ENCODE results near the gene RASGEF1C. TPM values are rescaled to one million over a fixed set of nuclear protein-coding genes. Genes with fewer than 3 reads are reported as not detected.

RASGEF1C gene
- total RNA-seq, 1 donor from 2014 or later: 10.3 TPM

- ATAC-seq: no peak
- intact Hi-C loops (cut with DNase I): no loop called here
- DNase-seq (ENCODE audit: low spot score): no peak
Observed at GRCh38 chr5:180193749-180194375, 15.1 kb downstream of the RASGEF1C start.

- no peak for ATAC-seq
- DNase-seq (ENCODE audit: low spot score): no peak
- intact Hi-C loops (cut with DNase I): no loop called here
Observed at GRCh38 chr5:180191716-180192115, 17.3 kb downstream of the RASGEF1C start.

GRCh38 chr5:180187767-180188166 is 21.2 kb downstream of the RASGEF1C start:
- no peak for DNase-seq (ENCODE audit: low spot score)
- intact Hi-C loops (cut with DNase I): no loop called here
- ATAC-seq: no peak

- intact Hi-C loops (cut with DNase I): no loop called here
- ATAC-seq: no peak
Observed at GRCh38 chr5:180180846-180181245, 28.2 kb downstream of the RASGEF1C start.

GRCh38 chr5:180180421-180180820 is 28.6 kb downstream of the RASGEF1C start:
- DNase-seq (ENCODE audit: low spot score): no peak
- ATAC-seq: no peak
- intact Hi-C loops (cut with DNase I): no loop called here

More at GRCh38 chr5:180180846-180181245, 28.2 kb downstream of the RASGEF1C start:
- DNase-seq (ENCODE audit: low spot score): no peak

- no peak for DNase-seq (ENCODE audit: low spot score)
- no peak for ATAC-seq
- intact Hi-C loops (cut with DNase I): no loop called here
Observed at GRCh38 chr5:180179442-180180420, 29.3 kb downstream of the RASGEF1C start.

GRCh38 chr5:180178531-180179441 is 30.2 kb downstream of the RASGEF1C start:
- ATAC-seq: no peak
- intact Hi-C loops (cut with DNase I): no loop called here
- no peak for DNase-seq (ENCODE audit: low spot score)

- intact Hi-C loops (cut with DNase I): no loop called here
- no peak for DNase-seq (ENCODE audit: low spot score)
- ATAC-seq: no peak
Observed at GRCh38 chr5:180176191-180176590, 32.8 kb downstream of the RASGEF1C start.

- intact Hi-C loops (cut with DNase I): no loop called here
- no peak for ATAC-seq
Observed at GRCh38 chr5:180175015-180175431, 34.0 kb downstream of the RASGEF1C start.

GRCh38 chr5:180174587-180174972 is 34.4 kb downstream of the RASGEF1C start:
- DNase-seq (ENCODE audit: low spot score) (no peak), ATAC-seq (no peak)
- intact Hi-C loops (cut with DNase I): no loop called here

More at GRCh38 chr5:180175015-180175431, 34.0 kb downstream of the RASGEF1C start:
- DNase-seq (ENCODE audit: low spot score): no peak

- DNase-seq (ENCODE audit: low spot score) (peak; percentile 68), ATAC-seq (peak; percentile 40)
- intact Hi-C loops (cut with DNase I): no loop called here
Observed at GRCh38 chr5:180173875-180174586, 35.0 kb downstream of the RASGEF1C start.

- ATAC-seq: no peak
- intact Hi-C loops (cut with DNase I): no loop called here
Observed at GRCh38 chr5:180173198-180173544, 35.8 kb downstream of the RASGEF1C start.

GRCh38 chr5:180172447-180173197 is 36.4 kb downstream of the RASGEF1C start:
- DNase-seq (ENCODE audit: low spot score): peak; percentile 83
- intact Hi-C loops (cut with DNase I): no loop called here
- peak; percentile 24 for ATAC-seq

More at GRCh38 chr5:180173198-180173544, 35.8 kb downstream of the RASGEF1C start:
- no peak for DNase-seq (ENCODE audit: low spot score)

GRCh38 chr5:180171568-180172094 is 37.4 kb downstream of the RASGEF1C start:
- DNase-seq (ENCODE audit: low spot score) (no peak), ATAC-seq (no peak)

GRCh38 chr5:180170810-180171567 is 38.0 kb downstream of the RASGEF1C start:
- ATAC-seq (no peak), DNase-seq (ENCODE audit: low spot score) (no peak)
- intact Hi-C loops (cut with DNase I): no loop called here

More at GRCh38 chr5:180171568-180172094, 37.4 kb downstream of the RASGEF1C start:
- intact Hi-C loops (cut with DNase I): no loop called here

- peak; percentile 86 for DNase-seq (ENCODE audit: low spot score)
- ATAC-seq: peak; percentile 87
- intact Hi-C loops (cut with DNase I): no loop called here
Observed at GRCh38 chr5:180170106-180170809, 38.8 kb downstream of the RASGEF1C start.

Measured in sciatic nerve (tissue), 2 donors.